ENCODE data around the gene RHOT2.
A peak's percentile ranks its signal among the peaks of the same experiment; 100 is the strongest.

The RHOT2 gene

DNA sequence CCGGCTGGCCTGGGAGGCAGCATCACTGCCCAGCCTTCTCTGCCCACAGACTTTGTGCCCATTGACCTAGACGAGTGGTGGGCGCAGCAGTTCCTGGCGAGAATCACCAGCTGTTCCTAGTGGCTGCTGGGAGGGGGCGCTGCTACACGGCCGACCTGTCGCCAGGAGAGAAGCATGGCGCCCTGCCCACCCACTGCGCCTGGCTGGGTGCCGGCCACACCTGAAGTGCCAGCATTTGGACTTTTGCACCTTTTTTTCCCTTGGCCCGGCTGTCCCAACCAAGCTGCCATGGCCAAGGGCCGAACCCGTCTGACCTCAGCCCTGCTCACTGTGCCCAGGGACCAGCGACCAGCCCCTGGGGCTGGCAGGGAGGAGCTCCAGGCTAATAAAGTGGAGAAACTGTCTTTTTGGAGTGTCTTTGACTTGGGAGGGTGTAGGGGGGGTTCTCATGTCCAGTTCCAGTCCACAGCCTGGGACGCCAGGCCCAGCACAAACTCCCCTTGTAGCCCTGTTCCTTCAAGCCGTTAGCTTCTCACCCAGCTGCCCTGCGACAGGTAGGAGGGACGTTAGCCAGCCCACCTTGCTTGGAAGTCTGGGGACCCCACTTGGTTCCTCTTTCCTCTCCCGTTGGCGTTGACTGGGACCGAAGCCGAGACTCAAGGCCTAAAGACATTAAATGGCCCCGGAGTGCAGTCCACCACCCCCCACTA, 19.7 kb upstream of the RHOT2 start:
- peak in 1 of 2 experiments; percentile 18 for DNase-seq

DNA sequence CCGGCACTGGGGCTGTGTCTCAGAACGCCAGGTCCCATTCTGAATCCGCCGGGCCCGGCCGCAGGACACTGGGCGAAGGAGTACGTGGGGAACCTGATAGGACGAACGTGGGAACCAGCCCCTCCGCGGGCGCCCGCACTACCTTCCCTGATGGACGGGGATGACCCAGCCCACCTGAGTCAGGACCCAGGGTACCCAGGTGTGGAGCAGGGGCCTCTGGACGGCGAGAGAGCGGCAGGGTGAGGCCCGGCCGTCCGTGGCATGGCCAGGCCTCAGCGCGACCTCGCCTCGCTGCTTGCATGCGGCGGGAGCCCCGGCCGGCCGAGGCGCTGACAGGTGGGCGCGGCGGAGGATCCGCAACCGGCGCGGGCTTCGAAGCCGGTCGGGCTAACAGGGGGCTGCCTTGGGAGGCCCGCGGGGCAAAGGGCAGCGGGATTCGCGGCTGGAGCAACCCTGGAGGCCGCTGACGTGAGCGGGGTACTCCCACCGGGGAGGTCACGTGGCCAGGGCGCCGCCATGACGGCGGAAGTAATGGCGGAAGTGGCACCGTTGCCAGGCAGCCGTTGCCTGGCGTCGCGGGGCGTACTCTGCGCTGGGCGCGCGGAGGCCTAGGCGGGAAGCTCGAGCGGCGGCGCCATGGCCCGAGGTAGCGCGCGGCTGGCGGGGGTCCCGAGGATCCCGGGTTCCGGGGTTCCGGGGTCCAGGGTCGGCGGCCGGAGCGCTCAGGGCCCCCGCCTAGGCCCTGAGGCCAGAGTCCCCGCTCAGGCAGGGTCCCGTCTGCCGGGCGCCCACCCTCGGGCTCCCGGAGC, 18.9 kb upstream of the RHOT2 start, which contains the start of gene WDR90:
Gene WDR90, plus strand, starts transcription at position 585 of the 809 bp plus-strand sequence. Its CDS starts 52 bp downstream, at position 637.
- DNase-seq = peak; percentile 55 to 63

DNA sequence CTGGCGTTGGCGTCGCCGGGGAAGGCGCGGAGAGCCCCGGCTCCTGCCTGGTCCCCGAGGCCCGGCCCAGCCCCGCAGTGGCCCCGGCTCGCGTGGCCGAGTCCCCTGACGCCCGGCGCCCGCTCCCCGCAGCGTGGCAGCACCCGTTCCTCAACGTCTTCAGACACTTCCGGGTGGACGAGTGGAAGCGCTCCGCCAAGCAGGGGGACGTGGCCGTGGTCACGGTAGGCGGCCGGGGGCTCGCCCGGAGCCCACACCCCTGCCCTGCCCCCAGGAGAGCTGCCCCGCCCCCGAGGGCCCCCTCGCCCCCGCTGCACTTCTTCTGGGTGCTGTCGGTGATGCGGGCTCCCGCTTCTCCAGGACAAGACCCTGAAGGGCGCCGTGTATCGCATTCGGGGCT, 18.3 kb upstream of the RHOT2 start:
- no peak for DNase-seq

DNA sequence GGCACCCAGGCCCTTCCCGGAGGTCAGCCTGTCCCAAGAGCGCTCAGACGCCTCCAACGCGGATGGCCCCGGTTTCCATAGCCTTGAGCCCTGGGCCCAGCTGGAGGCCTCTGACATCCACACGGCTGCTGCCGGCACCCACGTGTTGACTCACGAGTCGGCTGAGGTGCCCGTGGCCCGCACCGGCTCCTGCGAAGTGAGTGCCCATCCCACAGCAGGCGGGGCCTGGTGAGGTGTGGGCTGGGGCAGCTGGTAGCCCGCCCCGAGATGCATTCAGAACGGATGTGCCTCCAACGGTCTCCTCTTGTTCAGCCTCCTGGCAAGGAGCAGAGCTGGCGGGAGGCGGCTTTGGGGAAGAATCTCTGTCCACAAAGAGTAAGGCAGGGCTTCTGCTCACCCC, 16.1 kb upstream of the RHOT2 start:
- DNase-seq = no peak

DNA sequence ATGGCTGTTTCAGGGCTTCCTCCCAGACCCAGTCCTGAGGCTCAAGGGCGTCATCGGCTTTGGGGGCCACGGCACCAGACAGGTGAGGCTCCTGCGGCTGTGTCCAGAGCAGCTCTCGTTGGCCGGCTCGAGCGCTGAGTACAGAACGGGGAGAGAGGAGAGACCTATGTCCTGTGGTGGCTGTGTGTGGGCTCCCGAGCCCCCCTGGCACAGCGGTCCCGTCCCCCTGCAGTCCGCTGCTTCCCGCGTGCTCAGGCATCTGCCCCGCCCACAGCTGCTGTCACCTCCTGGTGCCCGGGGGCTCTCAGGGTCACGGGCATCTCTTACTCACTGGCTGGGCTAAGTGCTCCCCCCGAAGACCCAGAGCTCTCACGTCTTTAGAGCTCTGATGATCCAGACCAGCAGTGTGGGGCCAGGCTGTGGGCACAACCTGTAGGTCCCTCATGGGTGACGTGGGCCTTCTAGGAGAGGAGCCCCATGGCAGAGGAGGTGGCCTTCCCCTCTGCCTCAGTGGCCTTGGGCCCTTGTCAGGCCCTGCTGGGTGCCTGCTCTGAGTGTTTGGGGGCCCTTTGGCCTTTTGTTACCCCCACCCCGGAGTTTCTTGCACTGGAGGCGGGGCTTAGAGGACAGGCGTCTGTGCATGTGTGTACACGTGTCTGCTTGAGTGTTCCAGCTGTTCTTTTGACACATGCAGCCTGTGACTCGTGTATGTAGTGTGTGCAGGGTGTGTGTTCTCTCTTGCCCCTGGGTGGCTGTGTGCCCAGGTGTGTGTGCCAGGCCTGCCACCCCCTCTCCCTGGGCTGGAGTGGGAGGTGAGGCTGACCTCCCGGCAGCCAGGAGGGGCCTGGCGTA, 15.3 kb upstream of the RHOT2 start:
- DNase-seq = no peak

DNA sequence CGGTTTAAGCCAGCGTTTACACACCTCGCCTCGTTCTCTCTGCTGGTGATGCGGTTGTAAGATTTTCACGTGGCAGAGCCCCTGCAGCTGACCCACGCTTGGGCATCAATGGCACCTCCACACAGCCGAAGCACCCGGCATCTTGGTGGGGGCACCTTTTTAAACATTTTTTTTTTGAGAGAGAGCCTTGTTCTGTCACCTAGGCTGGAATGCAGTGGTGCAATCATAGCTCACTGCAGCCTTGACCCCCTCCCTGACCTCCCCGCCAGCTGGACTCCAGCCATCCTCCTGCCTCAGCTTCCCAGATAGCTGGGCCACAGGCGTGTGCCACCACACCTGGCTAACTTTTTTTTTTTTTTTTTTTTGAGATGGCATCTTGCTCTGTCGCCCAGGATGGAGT, 13.9 kb upstream of the RHOT2 start:
- DNase-seq = no peak

DNA sequence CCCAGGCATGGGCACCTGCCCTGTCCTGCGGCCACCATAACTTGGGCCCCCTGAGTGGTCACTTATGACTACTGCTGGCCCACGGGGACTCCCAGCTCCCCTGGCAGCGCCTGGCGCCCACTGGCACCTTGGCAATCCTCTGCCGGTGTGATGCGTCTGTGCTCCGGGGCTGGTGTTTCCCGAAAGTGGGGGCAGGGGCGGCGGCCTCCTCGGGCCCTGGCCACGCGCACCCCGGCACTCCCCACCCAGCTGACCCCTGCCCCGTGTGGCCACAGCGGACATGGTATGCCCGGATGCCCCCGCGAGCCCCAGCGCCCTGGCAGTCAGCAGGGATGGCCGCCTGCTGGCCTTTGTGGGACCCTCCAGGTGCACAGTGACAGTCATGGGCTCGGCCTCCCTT, 10.4 kb upstream of the RHOT2 start:
- no peak for DNase-seq

DNA sequence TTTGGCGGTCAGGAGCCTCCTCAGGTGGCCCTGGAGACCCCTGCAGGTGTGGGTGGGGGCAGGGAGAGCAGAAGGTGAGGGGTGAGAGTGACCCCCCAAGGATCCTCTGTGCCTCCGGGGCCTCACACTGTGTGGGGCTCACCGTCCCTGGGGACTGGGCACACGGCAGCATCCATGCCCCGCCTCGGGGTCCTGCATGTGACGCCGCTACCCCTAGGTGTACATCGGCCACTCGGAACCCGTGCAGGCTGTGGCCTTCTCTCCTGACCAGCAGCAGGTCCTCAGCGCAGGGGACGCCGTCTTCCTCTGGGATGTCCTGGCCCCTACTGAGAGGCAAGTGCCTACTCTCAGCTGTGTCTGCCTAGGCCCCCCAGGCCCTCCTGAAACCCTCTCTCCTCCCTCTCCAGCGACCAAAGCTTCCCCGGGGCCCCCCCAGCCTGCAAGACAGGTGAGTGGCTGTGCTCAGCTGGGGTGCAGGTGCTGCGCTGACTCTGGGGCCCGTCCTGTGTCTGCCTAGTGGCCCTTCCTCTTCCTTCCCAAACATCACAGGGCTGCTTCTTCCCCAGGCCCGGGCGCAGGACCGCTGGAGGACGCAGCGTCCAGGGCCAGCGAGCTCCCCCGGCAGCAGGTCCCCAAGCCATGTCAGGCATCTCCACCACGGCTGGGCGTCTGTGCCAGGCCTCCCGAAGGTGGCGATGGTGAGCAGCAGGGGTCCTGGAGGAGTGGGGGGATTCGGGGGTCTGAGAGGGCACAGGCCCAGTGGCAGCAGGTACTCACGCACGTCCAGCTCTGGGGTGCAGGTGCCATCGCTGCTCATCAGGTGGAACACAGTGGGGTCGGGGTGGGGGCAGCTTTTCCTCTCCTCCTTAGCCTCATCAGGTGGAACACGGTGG, 9.0 kb upstream of the RHOT2 start:
- no peak for DNase-seq

DNA sequence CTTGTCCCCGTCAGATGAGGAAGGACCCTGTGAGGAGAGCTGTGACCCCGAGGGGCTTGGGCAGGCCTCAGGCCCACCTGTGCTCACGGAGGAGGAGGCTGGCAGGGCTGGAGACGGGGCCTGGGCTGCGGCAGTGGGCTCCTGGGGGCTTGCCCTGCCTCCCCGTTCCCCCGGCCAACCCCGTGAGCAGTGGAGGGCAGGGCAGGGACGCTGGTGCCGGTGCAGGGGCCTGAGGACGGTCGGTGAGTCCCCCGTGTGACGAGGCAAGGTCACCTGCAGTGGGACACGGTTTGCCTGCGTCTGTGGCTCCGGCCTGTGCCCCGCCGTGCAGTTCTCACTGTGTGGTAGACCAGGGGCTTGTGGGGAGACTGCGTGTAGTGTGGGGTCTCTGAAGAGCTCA, 8.3 kb upstream of the RHOT2 start:
- no peak for DNase-seq

DNA sequence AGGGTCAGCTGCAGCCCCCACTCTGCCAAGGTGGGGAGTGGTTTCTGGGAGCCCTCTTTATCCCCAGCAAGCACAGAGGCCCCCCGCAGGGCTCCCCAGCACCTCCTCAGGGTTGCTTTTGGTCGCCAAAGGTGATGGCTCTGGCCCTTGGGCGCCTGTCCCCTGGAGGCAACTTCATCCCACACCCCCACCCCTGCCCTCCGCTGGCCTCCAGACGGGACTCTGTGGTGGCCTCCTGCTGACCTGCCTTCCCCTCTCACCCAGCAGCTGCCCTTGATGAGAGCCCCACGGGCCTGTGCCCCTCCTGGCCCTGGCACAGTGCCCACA, 7.8 kb upstream of the RHOT2 start:
- DNase-seq = no peak

DNA sequence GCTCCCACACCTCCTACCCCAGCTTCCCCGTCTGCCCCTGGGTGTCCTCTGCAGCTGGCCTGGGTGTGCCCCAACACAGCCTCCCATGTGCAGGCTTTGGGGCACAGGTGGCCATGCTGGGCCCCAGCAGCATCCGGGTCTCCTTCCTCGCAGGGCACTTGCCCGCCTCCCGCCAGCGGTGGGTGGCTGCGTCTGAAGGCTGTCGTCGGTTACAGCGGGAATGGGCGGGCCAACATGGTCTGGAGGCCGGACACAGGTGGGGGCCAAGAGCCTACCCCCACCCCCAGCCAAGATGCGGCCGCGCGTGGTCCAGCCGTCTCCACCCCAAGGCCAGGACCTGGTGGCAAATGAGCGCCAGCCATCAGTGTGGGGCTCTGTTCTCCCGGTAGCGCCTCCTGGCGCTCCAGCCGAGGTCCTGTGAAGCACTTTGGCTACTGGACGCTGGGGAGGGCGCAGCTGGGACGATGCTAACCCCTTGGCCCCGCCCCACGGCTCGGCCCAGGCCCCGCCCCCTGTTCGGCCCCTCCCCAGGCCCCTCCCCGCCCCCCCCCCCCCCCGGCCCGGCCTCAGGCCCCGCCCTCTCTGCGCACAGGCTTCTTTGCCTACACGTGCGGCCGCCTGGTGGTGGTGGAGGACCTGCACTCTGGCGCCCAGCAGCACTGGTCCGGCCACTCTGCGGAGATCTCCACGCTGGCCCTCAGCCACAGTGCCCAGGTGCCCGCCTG, 7.3 kb upstream of the RHOT2 start:
- DNase-seq = peak; percentile 62 to 67

DNA sequence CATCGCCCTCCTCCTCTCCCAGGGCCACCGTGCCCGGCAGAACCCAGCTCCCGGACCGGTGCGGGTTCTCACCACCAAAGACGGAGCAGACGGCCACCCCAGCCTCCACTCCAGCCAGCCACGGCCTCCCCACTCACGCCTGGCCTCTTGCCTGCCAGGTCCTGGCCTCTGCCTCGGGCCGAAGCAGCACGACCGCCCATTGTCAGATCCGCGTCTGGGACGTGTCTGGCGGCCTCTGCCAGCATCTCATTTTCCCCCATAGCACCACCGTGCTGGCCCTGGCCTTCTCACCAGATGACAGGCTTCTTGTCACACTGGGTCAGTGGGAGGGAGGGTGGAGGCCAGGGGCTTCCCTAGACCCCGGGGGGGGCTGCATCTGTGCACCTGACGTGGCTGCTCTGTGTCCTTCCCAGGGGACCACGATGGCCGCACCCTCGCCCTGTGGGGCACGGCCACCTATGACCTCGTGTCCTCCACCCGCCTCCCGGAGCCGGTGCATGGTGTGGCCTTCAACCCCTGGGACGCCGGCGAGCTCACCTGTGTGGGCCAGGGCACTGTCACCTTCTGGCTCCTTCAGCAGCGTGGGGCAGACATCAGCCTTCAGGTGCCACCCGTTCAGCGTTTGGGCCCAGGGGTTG, 6.6 kb upstream of the RHOT2 start:
- DNase-seq = no peak

DNA sequence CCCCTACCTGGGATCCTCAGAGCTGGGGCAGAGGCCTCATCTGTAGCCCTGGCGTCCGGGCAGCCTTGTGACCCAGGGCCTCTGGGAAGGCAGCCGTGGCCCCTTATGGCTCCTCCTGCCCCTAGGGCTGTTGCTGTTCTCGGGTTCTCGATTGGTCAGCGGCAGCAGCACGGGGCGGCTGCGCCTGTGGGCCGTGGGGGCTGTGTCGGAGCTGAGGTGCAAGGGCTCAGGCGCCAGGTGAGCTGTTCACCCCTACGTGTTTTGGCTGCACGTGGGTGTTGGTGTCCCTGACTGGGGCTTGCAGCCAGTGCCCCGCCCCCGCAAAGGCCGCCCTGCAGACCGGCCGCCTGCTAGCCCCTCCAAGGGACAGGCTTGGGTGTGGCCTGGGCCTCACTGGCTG, 5.8 kb upstream of the RHOT2 start:
- no peak for DNase-seq

DNA sequence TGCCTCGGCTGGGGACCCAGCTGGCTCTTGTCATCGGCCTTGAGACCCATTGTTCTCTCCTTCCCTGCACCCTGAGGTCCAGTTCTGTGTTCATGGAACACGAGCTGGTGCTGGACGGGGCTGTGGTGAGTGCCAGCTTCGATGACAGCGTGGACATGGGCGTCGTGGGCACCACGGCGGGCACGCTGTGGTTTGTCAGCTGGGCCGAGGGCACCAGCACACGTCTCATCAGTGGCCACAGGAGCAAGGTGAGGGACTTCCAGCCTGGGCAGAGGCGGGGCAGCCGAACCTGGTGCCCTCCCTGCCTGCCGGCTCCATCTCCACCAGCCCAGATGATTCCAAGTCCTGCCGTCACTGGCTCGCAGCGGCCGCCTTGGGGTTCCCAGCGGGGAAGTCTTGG, 5.3 kb upstream of the RHOT2 start:
- no peak for DNase-seq

DNA sequence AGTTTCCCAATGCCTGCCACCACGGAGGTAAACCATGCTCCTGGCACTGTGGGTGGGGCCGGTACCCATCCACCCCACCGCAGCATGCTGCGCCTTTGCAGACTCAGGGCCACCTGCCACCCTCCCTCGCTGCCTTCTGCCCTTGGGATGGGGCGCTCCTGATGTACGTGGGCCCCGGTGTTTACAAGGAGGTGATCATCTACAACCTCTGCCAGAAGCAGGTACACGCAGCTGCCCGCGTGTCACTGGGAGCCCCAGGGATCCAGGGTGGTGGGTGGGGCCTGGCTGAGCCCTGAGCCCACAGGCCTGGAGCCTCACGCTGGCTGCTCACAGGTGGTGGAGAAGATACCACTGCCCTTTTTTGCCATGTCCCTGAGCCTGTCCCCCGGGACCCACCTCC, 1.4 kb upstream of the RHOT2 start:
- DNase-seq = no peak

DNA sequence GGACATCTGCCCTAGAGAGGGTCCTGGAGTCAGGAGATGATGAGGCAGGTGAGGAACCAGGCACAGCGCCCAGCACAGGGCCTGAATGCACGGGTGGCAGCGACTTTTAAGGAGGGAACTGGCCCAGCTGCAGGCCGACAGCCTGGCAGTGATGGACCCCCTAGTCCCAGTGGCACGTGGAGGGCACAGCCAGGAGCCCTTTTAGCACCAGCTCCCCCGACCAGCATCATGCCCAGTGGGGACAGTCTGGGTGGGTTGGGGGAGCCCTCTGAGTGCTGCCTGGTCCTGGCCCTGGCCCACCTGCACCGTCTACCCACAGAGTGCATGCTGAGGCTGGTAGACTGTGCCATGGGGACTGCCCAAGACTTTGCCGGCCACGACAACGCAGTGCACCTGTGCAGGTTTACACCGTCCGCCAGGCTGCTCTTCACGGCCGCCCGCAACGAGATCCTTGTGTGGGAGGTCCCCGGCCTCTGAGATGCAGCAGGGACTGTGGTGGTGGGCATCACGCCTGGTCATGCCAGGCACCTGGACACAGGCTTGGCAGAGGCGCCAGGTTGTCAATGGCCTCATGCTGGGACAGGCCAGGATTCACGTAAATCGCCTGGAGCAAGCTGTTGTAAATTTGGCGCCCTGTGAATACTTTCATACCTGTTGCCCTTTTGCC, 686 bp upstream of the RHOT2 start:
- DNase-seq = no peak

DNA sequence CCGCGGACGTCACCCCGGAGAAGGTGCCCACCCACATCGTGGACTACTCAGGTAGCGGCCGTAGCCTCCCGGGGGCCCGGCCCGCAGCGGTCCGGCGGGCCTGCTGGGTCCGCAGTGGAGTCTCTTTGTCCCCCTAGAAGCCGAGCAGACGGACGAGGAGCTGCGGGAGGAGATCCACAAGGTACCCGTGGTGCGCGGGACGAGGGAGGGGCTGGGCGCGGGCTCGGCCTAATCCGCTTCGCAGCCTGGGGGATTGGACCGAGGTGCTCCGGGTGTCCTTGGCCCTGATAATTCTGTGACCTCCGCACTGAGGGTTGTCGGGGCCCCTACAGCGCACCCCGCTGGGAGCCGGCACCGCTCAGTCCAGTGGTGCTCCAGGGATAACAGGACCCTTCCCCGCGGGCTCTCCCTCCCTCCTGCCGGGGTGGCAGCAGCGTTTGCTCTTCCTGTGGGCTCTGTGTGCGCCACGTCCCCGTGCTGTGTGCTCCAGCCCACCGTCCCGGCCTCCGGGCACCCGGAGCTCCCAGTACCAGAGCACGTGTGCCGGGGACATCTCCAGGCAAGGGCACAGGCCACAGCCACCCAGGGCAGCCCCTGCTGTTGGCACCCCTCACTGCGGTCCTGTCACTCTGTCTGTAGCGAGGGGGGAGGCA, 713 bp downstream of the RHOT2 start:
- no peak for DNase-seq

DNA sequence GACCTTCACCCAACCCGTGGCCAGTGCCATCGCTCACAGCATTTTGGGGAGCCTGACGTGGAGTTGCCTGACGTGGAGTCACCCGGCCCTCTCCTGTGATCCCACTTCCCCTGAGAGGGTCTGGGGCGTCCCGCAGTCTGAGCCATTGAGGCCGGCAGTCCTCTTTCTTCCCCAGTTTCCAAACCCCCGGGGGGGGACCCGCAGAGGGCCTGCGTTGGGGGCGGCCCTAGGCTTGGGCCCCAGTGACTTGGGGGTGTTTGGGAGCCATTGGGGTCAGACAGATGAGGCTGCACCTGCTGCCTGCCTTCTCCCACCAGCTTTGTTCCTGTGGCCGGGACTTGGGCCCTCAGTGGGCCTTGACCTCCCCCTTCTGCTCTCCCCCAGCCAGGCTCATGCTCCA, 1.7 kb downstream of the RHOT2 start:
- no peak for DNase-seq

DNA sequence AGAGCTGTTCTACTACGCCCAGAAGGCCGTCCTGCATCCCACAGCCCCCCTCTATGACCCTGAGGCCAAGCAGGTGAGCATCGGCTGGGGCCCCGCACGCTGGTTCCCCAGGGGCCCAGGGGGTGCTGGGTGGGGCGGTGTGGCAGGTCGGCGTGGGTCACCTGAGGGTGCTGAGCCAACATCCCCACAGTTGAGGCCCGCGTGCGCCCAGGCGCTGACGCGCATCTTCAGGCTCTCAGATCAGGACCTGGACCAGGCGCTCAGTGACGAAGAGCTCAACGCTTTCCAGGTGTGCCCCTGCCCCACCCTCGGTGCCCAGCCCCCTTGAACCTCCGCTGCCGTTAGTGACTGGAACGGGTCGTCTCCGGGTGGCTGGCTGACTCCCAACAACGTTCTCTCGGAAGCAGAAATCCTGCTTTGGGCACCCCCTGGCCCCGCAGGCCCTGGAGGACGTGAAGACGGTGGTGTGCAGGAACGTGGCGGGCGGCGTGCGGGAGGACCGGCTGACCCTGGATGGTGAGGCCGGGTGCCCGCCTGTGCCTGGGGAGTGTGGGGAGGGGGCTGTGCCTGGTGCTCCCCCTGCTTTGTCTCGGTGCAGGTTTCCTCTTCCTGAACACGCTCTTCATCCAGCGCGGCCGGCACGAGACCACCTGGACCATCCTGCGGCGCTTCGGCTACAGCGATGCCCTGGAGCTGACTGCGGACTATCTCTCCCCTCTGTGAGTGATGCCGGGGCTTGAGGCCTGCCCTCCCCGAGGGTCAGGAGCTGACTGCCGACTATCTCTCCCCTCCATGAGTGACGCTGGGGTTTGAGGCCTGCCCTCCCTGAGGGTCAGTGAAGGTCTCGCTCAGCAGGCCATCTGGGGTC, 2.8 kb downstream of the RHOT2 start:
- DNase-seq = no peak
